ENCODE data around the gene GPR61. TPM values are rescaled to one million over a fixed set of nuclear protein-coding genes. Genes with fewer than 3 reads are reported as not detected.

Gene GPR61
- total RNA-seq, 1 experiment from 2014 or later: 0.48 TPM

DNA sequence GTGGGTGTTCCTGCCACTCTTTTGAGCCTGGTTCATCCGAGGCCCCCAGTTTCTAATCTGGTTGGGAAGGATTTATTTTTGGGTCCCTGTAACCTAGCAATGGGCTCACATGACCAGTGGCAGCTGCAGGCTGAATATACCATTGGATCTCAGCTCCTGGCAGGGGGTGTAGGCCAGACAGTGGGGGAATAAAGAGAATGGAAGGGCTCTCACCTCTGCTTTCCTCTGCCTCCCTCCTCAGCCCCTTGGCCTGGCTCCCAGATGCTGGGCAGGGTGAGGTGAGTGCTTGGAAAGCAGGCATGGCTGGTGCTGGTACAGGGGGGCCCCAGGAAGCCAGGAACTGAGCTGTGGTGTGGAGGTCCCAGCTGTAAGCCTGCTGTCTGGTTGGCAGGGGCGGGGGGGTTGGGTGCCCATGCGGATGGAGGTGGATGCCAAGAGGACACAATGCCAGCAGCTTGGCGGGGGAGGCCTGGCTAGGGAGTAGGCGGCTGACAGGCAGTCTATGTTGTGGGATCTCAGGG, 3.6 kb upstream of the GPR61 start:
- Histone ChIP-seq H3K14ac (ENCODE audit: insufficient read depth, low read length) (no peak overlapping the region), H2BK15ac (ENCODE audit: low read depth, low read length) (no peak overlapping the region), H3K23me2 (ENCODE audit: insufficient read length, low read depth, low read length, poor library complexity, severe bottlenecking) (peaks cover 4% of the 10 kb centered on the region), H3K4ac (ENCODE audit: low read depth, low read length) (no peak overlapping the region), H2AK5ac (ENCODE audit: insufficient read length, low read length) (no peak overlapping the region), H4K8ac (replicated peaks; ENCODE audit: insufficient read length, low read depth, low read length) (no peak overlapping the region), H3K4me2 (ENCODE audit: insufficient read depth, insufficient read length, low read length) (no peak overlapping the region), H3K27me3 (ENCODE audit: insufficient read depth, low read length) (no peaks in the 10 kb centered on the region), H3K79me2 (ENCODE audit: insufficient read depth, low read length) (no peaks in the 10 kb centered on the region), H2BK20ac (ENCODE audit: low read depth, low read length, poor library complexity, severe bottlenecking) (no peak overlapping the region), H3K9me3 (ENCODE audit: control insufficient read depth, low read depth, low read length) (no peaks in the 10 kb centered on the region), H3K79me1 (ENCODE audit: insufficient read depth, low read depth, low read length, poor library complexity, severe bottlenecking) (no peaks in the 10 kb centered on the region), H3T11ph (ENCODE audit: low read length) (no peak overlapping the region), H3K27ac (ENCODE audit: insufficient read length, low read depth, low read length) (no peak overlapping the region), H4K20me1 (ENCODE audit: control insufficient read depth, insufficient read depth, insufficient read length) (no peaks in the 10 kb centered on the region), H3K23ac (ENCODE audit: insufficient read length, low read depth, low read length) (no peak overlapping the region), H3K9ac (ENCODE audit: extremely low read depth, insufficient read length, low read length) (no peak overlapping the region), H3K56ac (ENCODE audit: insufficient read length, low read depth, low read length) (no peak overlapping the region), H2BK5ac (ENCODE audit: insufficient read length, low read length) (no peak overlapping the region), H3K4me1 (ENCODE audit: insufficient read depth, low read length) (no peaks in the 10 kb centered on the region; the same call in 1 of the 2 replicates), H4K91ac (ENCODE audit: insufficient read length, low read depth, low read length) (no peak overlapping the region), H4K5ac (ENCODE audit: insufficient read length, low read depth, low read length) (no peak overlapping the region), H2AFZ (ENCODE audit: low read length) (no peak overlapping the region), H2BK12ac (ENCODE audit: insufficient read length, low read depth, low read length) (no peak overlapping the region), H2BK120ac (ENCODE audit: low read depth, low read length, poor library complexity, severe bottlenecking) (no peak overlapping the region), H3K18ac (ENCODE audit: insufficient read length, low read depth, low read length) (no peak overlapping the region)
- peaks cover 5% of the 10 kb centered on the region for H3K27me3 Mint-ChIP-seq (ENCODE audit: low read depth)
- WGBS (ENCODE audit: extremely low coverage, insufficient read length, low lambda C conversion rate): no CpG with 5 or more reads among the region's 5 CpGs
- H3K4me1 Mint-ChIP-seq: peaks cover 4 to 20% of the 10 kb centered on the region in 2 experiments
- no peak overlapping the region for H3K4me3 Mint-ChIP-seq
- TF ChIP-seq, protein P1, sequence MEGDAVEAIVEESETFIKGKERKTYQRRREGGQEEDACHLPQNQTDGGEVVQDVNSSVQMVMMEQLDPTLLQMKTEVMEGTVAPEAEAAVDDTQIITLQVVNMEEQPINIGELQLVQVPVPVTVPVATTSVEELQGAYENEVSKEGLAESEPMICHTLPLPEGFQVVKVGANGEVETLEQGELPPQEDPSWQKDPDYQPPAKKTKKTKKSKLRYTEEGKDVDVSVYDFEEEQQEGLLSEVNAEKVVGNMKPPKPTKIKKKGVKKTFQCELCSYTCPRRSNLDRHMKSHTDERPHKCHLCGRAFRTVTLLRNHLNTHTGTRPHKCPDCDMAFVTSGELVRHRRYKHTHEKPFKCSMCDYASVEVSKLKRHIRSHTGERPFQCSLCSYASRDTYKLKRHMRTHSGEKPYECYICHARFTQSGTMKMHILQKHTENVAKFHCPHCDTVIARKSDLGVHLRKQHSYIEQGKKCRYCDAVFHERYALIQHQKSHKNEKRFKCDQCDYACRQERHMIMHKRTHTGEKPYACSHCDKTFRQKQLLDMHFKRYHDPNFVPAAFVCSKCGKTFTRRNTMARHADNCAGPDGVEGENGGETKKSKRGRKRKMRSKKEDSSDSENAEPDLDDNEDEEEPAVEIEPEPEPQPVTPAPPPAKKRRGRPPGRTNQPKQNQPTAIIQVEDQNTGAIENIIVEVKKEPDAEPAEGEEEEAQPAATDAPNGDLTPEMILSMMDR (conservative IDR thresholded peaks at IDR 0.05): no peak
- no peaks in the 10 kb centered on the region; a peak in 1 of 5 replicates for H3K9me3 Mint-ChIP-seq
- H3K27ac Mint-ChIP-seq: no peak overlapping the region
- H3K36me3 Mint-ChIP-seq (ENCODE audit: insufficient read depth in 1 of 3, low read depth in 3 of 3): no peaks in the 10 kb centered on the region
- DNase-seq: no peak
